EH (cell line): ENCODE measurements around the gene NOC2L.
"Not testable (repeated sequence)": the region's sequence is repeated elsewhere in the genome, so short reads cannot be mapped to it uniquely, and the experiment has no call there.

ENCODE experiments used
- DNase-seq: peaks from one replicate; pipeline ENCODE4 v3.0.0-alpha.2; 2015; ENCODE audit warnings: low read depth

The NOC2L gene

GRCh38 chr1:903305-903704 is 55.8 kb downstream of the NOC2L start:
- DNase-seq: no peak

- DNase-seq: no peak
These were observed 56.3 kb downstream of the NOC2L start for GRCh38 chr1:902802-903201.

GRCh38 chr1:901108-901859 is 57.8 kb downstream of the NOC2L start:
- no peak for DNase-seq

- no peak for DNase-seq
These were observed 59.3 kb downstream of the NOC2L start for GRCh38 chr1:899636-900317.

GRCh38 chr1:897951-898350 is 61.1 kb downstream of the NOC2L start:
- DNase-seq: not testable (repeated sequence)

- DNase-seq: no peak
These were observed 61.8 kb downstream of the NOC2L start for GRCh38 chr1:897226-897625.
